ENCODE data around the gene MACROD2. TPM values are rescaled to one million over a fixed set of nuclear protein-coding genes. Genes with fewer than 3 reads are reported as not detected.

The MACROD2 gene
- total and polyA plus RNA-seq, 2 of the 4 experiments (the other 2 are of a cell fraction), result not detected

- no peak overlapping the region for H3K18ac ChIP-seq (ENCODE audit: low read depth, low read length)
- no peaks in the 10 kb centered on the region for H3K36me3 ChIP-seq (ENCODE audit: control insufficient read depth, insufficient read depth, low read length)
- TF ChIP-seq RFX5 (IDR thresholded peaks at IDR 0.05; ENCODE audit: low read depth, low read length) (no peak), RCOR1 (IDR thresholded peaks at IDR 0.05; ENCODE audit: insufficient replicate concordance, low read length) (no peak), MXI1 (IDR thresholded peaks at IDR 0.05; ENCODE audit: borderline replicate concordance, low read depth, low read length) (no peak)
- no peak overlapping the region for H4K5ac ChIP-seq (ENCODE audit: low read depth, low read length)
- H3K9me1 ChIP-seq (ENCODE audit: insufficient read depth, low read length), result no peaks in the 10 kb centered on the region
- no peak overlapping the region for H4K91ac ChIP-seq (ENCODE audit: insufficient read depth, low read depth, low read length)
- no peak overlapping the region for H2AK9ac ChIP-seq (replicated peaks; ENCODE audit: low read depth, low read length, poor library complexity)
- no peak overlapping the region for H3K56ac ChIP-seq (ENCODE audit: extremely low read depth, insufficient read depth, low read length)
- no peaks in the 10 kb centered on the region for H3K4me1 ChIP-seq (ENCODE audit: control insufficient read depth, insufficient read depth, low read length)
- H2BK120ac ChIP-seq (ENCODE audit: low read depth, low read length), result no peak overlapping the region
- dilution Hi-C loops (cut with HindIII; ENCODE audit: low sequenced_read_pairs, unreplicated experiment) (no loop called here), in situ Hi-C loops (cut with MboI; ENCODE audit: low sequenced_read_pairs) (no loop called here), intact Hi-C loops (cut with micrococcal nuclease) (no loop called here)
- no peak overlapping the region for H3K27ac ChIP-seq (ENCODE audit: insufficient read depth, low read length)
- no peak overlapping the region for H3K4me2 ChIP-seq (ENCODE audit: low read depth, low read length)
- POLR2A ChIA-PET (ENCODE audit: unreplicated experiment), result no interaction called here
- no peaks in the 10 kb centered on the region; the same call in none of the 2 replicates for H3K9me3 ChIP-seq (ENCODE audit: control insufficient read depth, insufficient read depth, low read length)
- no peak overlapping the region for H3K14ac ChIP-seq (replicated peaks; ENCODE audit: low read depth, low read length)
- no TSS peak for BruUV-seq (replicated peaks)
- no peak overlapping the region for H2AFZ ChIP-seq (replicated peaks; ENCODE audit: low read length, poor library complexity)
- H3K23ac ChIP-seq (ENCODE audit: low read depth, low read length), result no peak overlapping the region
- H3K4ac ChIP-seq (ENCODE audit: low read depth, low read length), result no peak overlapping the region
- DNase-seq, result no peak
- no peak overlapping the region for H4K8ac ChIP-seq (ENCODE audit: low read depth in 2 of 2, low read length in 2 of 2)
- no peak overlapping the region for H2AK5ac ChIP-seq (ENCODE audit: low read depth, low read length)
- no peak for ATAC-seq (ENCODE audit: low read depth)
- H4K20me1 ChIP-seq (ENCODE audit: insufficient read depth, low read length), result no peaks in the 10 kb centered on the region
- H3K79me1 ChIP-seq (ENCODE audit: low read depth in 1 of 2, low read length in 2 of 2), result no peaks in the 10 kb centered on the region
- H3K27me3 ChIP-seq (ENCODE audit: control insufficient read depth, insufficient read depth, low read length), result no peaks in the 10 kb centered on the region
- 0% methylated on average over 1 of the region's 1 CpG; no CpG with 5 or more reads in 1 of the 2 experiments for WGBS, 2 experiments (ENCODE audit: extremely low coverage in 2 of 2, insufficient read length in 1 of 2)
- CTCF ChIA-PET, result no interaction called here
- H2BK20ac ChIP-seq (ENCODE audit: low read depth, low read length), result no peak overlapping the region
- no peak overlapping the region for H3K9ac ChIP-seq (ENCODE audit: low read depth, low read length)
- no peak overlapping the region for H3K4me3 ChIP-seq (ENCODE audit: insufficient read depth, low read depth, low read length)
- no peak overlapping the region for H2BK5ac ChIP-seq (ENCODE audit: low read depth, low read length, poor library complexity, severe bottlenecking)
- H2BK15ac ChIP-seq (ENCODE audit: low read depth, low read length), result no peak overlapping the region
Measured at GRCh38 chr20:15938847-15939246, 1943.5 kb downstream of the MACROD2 start.

All from IMR-90 (cell line).